ENCODE measurements around the gene JUND. TPM values are rescaled to one million over a fixed set of nuclear protein-coding genes. Genes with fewer than 3 reads are reported as not detected.
A peak's percentile ranks its signal among the peaks of the same experiment; 100 is the strongest.

Gene JUND
- total and polyA plus RNA-seq, 2 of the 8 experiments (the other 6 are each of a cell fraction or from before 2014, with no cell fraction given) = 54.0 to 77.5 TPM

GRCh38 chr19:18280247-18281081 is 958 bp downstream of the JUND start:
- ChIA-PET CTCF (ENCODE audit: partially characterized antibody) (interaction anchor here (0.8 to 13.6 kb wide), 27 partner anchors 9 to 518 kb away, joined by 3 to 242 read pairs (median 12); partner anchors contain the start of genes LSM4 and SSBP4), POLR2A (ENCODE audit: partially characterized antibody) (interaction anchor here (0.6 to 10.3 kb wide), 52 partner anchors 8 to 330 kb away, joined by 3 to 237 read pairs (median 9); partner anchors contain the start of genes GDF15, IQCN, LRRC25 and LSM4)
- 0 out of 2 replicates have a peak overlapping the region, but pooled peaks have one; percentile 88 for H2AK5ac ChIP-seq (ENCODE audit: low read depth, low read length)
- H3K27ac ChIP-seq (ENCODE audit: low read depth, low read length) = peak overlapping the region; percentile 84
- peak overlapping the region; percentile 44 for H4K5ac ChIP-seq (ENCODE audit: insufficient read length, low read depth, low read length)
- no peaks in the 10 kb centered on the region for H3K27me3 ChIP-seq (replicated peaks in 1 of 4; ENCODE audit: control insufficient read depth in 3 of 4, extremely low read depth in 1 of 4, insufficient read depth in 3 of 4, low read length in 3 of 4)
- H3K56ac ChIP-seq (replicated peaks; ENCODE audit: insufficient read length, low read depth, low read length) = peak overlapping the region; percentile 64
- peaks cover 4 to 14% (median 8%) of the 10 kb centered on the region in 4 experiments; a peak in 5 of 7 replicates for H3K4me1 ChIP-seq (replicated peaks in 1 of 4; ENCODE audit: control insufficient read depth in 3 of 4, insufficient read depth in 4 of 4, low read length in 3 of 4)
- H3K36me3 ChIP-seq (ENCODE audit: control insufficient read depth in 2 of 4, insufficient read depth in 4 of 4, low read length in 3 of 4) = peaks cover 0 to 5% (median 3%) of the 10 kb centered on the region in 4 experiments; a peak in 3 of 8 replicates
- H3K4me2 ChIP-seq (ENCODE audit: insufficient read depth in 1 of 2, low read depth in 2 of 2, low read length in 2 of 2) = peak overlapping the region; percentile 44 to 76
- DNase-seq (ENCODE audit: low read depth in 1 of 2, low spot score in 2 of 2) (peak in 1 of 2 experiments; percentile 76), FAIRE-seq (no peak)
- H4K8ac ChIP-seq (ENCODE audit: extremely low read depth, insufficient read depth, low read length) = peak overlapping the region; percentile 95
- no peak overlapping the region for H2BK120ac ChIP-seq (replicated peaks; ENCODE audit: low read depth, low read length)
- H4K20me1 ChIP-seq (replicated peaks in 1 of 2; ENCODE audit: control insufficient read depth in 1 of 2, insufficient read depth in 2 of 2, low read length in 2 of 2) = peaks cover 9 to 18% of the 10 kb centered on the region in 2 experiments
- H4K91ac ChIP-seq (replicated peaks; ENCODE audit: insufficient read length, low read length) = peak overlapping the region; percentile 17
- H3K4me3 ChIP-seq (ENCODE audit: extremely low read depth in 1 of 4, insufficient read depth in 2 of 4, low read depth in 3 of 4, low read length in 4 of 4) = peak overlapping the region; percentile 88 to 99 (median 92)
- H2BK5ac ChIP-seq (ENCODE audit: low read depth, low read length) = peak overlapping the region; percentile 90
- peak overlapping the region; percentile 80; the same call in 1 of the 2 replicates for H2BK12ac ChIP-seq (ENCODE audit: low read depth, low read length)
- peaks cover 16% of the 10 kb centered on the region; the same call in 1 of the 2 replicates for H3K79me1 ChIP-seq (ENCODE audit: low read depth, low read length)
- peak overlapping the region; percentile 89 for H3K4ac ChIP-seq (replicated peaks; ENCODE audit: insufficient read length, low read depth, low read length)
- H3K23ac ChIP-seq (ENCODE audit: insufficient read length) = no peak overlapping the region
- no peak overlapping the region for H2BK15ac ChIP-seq (ENCODE audit: low read length)
- peaks cover 0 to 28% of the 10 kb centered on the region in 2 experiments; a peak in 3 of 4 replicates for H3K79me2 ChIP-seq (ENCODE audit: control insufficient read depth in 1 of 2, insufficient read depth in 2 of 2, low read length in 2 of 2)
- H3K23me2 ChIP-seq (ENCODE audit: low read depth, low read length) = peaks cover 10% of the 10 kb centered on the region; the same call in 1 of the 2 replicates
- no peak overlapping the region for H3K14ac ChIP-seq (ENCODE audit: insufficient read length)
- H3K9me3 ChIP-seq (ENCODE audit: insufficient read depth in 2 of 2, low read depth in 1 of 2, low read length in 1 of 2) = no peaks in the 10 kb centered on the region
- no peak overlapping the region for H2AFZ ChIP-seq (ENCODE audit: low read length)
- no peak overlapping the region for H2BK20ac ChIP-seq (ENCODE audit: low read length)
- H3K18ac ChIP-seq (ENCODE audit: extremely low read depth, low read length) = peak overlapping the region; percentile 93
- 1% methylated on average over 89 of the region's 111 CpGs; no CpG with 5 or more reads in 1 of the 2 experiments for WGBS, 2 experiments (ENCODE audit: extremely low coverage in 1 of 2, insufficient coverage in 1 of 2, insufficient read length in 1 of 2, insufficient replicate concordance in 2 of 2, low coverage in 1 of 2, low lambda C conversion rate in 2 of 2, missing lambda C conversion rate in 1 of 2)
- peak overlapping the region; percentile 95 to 99 (median 96) for H3K9ac ChIP-seq (replicated peaks in 1 of 4; ENCODE audit: extremely low read depth in 1 of 4, low read depth in 3 of 4, low read length in 3 of 4)
- no peak for TF ChIP-seq CEBPB (IDR thresholded peaks at IDR 0.05; ENCODE audit: low read depth, low read length)
- TF ChIP-seq RNF2 (IDR thresholded peaks at IDR 0.05; ENCODE audit: borderline replicate concordance, low read depth, low read length, missing control alignments, poor library complexity, severe bottlenecking) = no peak
- no peak for TF ChIP-seq FOSL1 (IDR thresholded peaks at IDR 0.05; ENCODE audit: insufficient read depth, low read depth, low read length)
- no peak for TF ChIP-seq JUN (IDR thresholded peaks at IDR 0.05; ENCODE audit: low read depth, low read length)
- no peak for TF ChIP-seq EP300 (IDR thresholded peaks at IDR 0.05; ENCODE audit: borderline replicate concordance in 1 of 2, low read depth in 2 of 2, low read length in 2 of 2)
- TF ChIP-seq POU5F1 (IDR thresholded peaks at IDR 0.05; ENCODE audit: low read depth, low read length) = no peak
- TF ChIP-seq RXRA (IDR thresholded peaks at IDR 0.05; ENCODE audit: insufficient read depth, low read depth, low read length) = no peak
- no peak for TF ChIP-seq ATF2 (IDR thresholded peaks at IDR 0.05; ENCODE audit: low read length)

All from H1 (cell line).